ENCODE data around the gene MMAB. TPM values are rescaled to one million over a fixed set of nuclear protein-coding genes. Genes with fewer than 3 reads are reported as not detected.
A peak's percentile ranks its signal among the peaks of the same experiment; 100 is the strongest.

The MMAB gene
- total RNA-seq: 30.7 TPM
- polyA plus RNA-seq: 28.7 TPM
- long read RNA-seq, donor 1, full-length matches to known transcripts: 1 of 1 reads
- long read RNA-seq, donor 1, partial matches to known transcripts: 0 of 1 reads
- long read RNA-seq, donor 1, other reads (novel, unspliced or antisense): 0 of 1 reads
- long read RNA-seq, donor 2: 0 reads
- long read RNA-seq, donor 3, full-length matches to known transcripts: 11 of 11 reads
- long read RNA-seq, donor 3, partial matches to known transcripts: 0 of 11 reads
- long read RNA-seq, donor 3, other reads (novel, unspliced or antisense): 0 of 11 reads
- long read RNA-seq, donor 4, full-length matches to known transcripts: 2 of 2 reads
- long read RNA-seq, donor 4, partial matches to known transcripts: 0 of 2 reads
- long read RNA-seq, donor 4, other reads (novel, unspliced or antisense): 0 of 2 reads
- long read RNA-seq, donor 5, full-length matches to known transcripts: 18 of 18 reads
- long read RNA-seq, donor 5, partial matches to known transcripts: 0 of 18 reads
- long read RNA-seq, donor 5, other reads (novel, unspliced or antisense): 0 of 18 reads
- long read RNA-seq, donor 6, full-length matches to known transcripts: 5 of 5 reads
- long read RNA-seq, donor 6, partial matches to known transcripts: 0 of 5 reads
- long read RNA-seq, donor 6, other reads (novel, unspliced or antisense): 0 of 5 reads
- long read RNA-seq, donor 7, full-length matches to known transcripts: 6 of 6 reads
- long read RNA-seq, donor 7, partial matches to known transcripts: 0 of 6 reads
- long read RNA-seq, donor 7, other reads (novel, unspliced or antisense): 0 of 6 reads
- long read RNA-seq, donor 8, full-length matches to known transcripts: 3 of 10 reads
- long read RNA-seq, donor 8, partial matches to known transcripts: 7 of 10 reads
- long read RNA-seq, donor 8, other reads (novel, unspliced or antisense): 0 of 10 reads
- long read RNA-seq, donor 9, full-length matches to known transcripts: 7 of 7 reads
- long read RNA-seq, donor 9, partial matches to known transcripts: 0 of 7 reads
- long read RNA-seq, donor 9, other reads (novel, unspliced or antisense): 0 of 7 reads
- long read RNA-seq, donor 10, full-length matches to known transcripts: 2 of 2 reads
- long read RNA-seq, donor 10, partial matches to known transcripts: 0 of 2 reads
- long read RNA-seq, donor 10, other reads (novel, unspliced or antisense): 0 of 2 reads

DNA sequence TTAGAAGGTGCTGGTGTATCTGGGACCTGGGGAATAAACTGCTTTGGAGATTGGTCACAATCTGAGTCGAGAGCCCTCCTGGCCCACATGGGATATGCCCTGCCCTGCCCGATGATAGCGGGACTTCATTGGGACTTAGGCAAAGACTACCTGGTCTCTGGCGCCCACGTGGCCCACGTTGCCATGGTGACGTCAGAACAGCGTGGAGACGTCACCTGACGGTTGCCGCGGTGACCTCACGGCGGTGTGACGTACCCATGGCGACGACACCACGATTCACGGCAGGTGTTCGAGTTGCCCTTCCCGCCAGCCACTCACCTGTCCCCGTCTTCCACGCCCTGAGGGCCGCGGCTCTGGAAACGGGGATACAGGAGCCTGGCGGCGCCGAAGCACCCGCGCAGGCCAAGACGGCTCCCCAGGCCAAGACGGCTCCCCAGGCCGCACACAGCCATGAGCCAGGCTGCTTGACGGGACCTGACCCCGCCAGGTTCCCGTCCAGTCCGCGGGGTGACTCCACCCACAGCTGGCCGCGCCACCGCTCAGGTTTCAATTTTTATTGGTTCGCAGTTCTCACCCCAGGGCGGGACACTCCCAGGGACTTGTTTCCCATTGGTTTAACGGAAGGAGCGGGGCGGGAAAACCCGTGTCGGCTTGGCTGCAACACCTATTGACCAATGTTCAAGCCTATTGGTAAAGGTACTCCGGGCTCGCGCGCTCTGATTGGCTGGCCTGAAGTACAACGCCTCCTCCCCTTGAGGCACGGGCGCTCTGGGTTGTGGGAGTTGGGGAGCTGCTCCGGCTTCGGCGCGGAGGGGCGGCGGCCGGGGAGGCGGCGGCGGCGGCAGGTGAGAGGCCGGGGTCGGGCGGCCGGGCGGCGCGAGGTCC lies at the start of gene MMAB, which contains the start of gene MVK:
TSS of gene MMAB (minus strand) at position 476 of the 885 bp plus-strand sequence. CDS start at position 452, 24 bp downstream.
TSS of gene MVK (plus strand) at position 766 of the 885 bp plus-strand sequence. CDS start 1,029 bp downstream, outside the sequence.
- peaks cover 8 to 28% of the 10 kb centered on the region in 2 donors for H3K36me3 ChIP-seq (ENCODE audit: control insufficient read depth in 2 of 2, insufficient read depth in 2 of 2, low read length in 1 of 2)
- H3K4me3 ChIP-seq (ENCODE audit: low read length in 2 of 2): peak within 1 kb of the TSS; percentile 63 to 84
- peak within 1 kb of the TSS; percentile 67 to 77 for H3K27ac ChIP-seq (ENCODE audit: low read depth in 1 of 2, low read length in 1 of 2)
- peak; percentile 92 to 99 (median 97) for DNase-seq (ENCODE audit: low read depth in 6 of 9, low spot score in 9 of 9)
- H3K27me3 ChIP-seq (ENCODE audit: control insufficient read depth in 2 of 2, insufficient read depth in 1 of 2, low read length in 1 of 2): no peaks in the 10 kb centered on the region
- WGBS: 1% methylated on average over 74 of the region's 74 CpGs
- peaks cover 5 to 13% of the 10 kb centered on the region in 2 donors for H3K4me1 ChIP-seq (ENCODE audit: control insufficient read depth in 2 of 2, insufficient read depth in 2 of 2, low read length in 2 of 2)
- no peaks in the 10 kb centered on the region for H3K9me3 ChIP-seq (ENCODE audit: control insufficient read depth in 2 of 2, insufficient read depth in 1 of 2, low read length in 1 of 2)

DNA sequence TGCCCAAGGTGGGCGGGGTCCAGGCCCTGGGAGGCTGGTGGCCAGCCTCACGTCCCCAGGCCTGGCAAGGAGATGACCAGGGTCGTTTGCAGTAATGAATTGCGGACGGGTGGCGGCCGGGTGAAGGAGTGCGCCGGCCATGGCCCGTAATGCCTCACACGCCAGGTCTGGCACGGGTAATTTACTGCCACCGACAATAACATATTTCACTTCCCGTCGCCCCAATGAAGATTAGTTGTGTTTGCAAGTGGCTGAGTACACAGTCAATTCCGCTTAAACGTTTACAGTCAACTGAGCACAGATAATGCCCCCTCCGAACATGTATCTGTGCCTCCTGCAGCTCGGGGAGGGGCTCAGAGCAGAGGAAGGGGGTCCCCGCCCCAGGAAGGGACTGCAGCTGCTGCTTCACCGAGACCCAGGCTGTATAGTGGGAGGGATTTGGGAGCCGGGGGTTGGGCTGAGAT lies 48.6 kb upstream of the MMAB start:
- no peak overlapping the region for H3K4me3 ChIP-seq (ENCODE audit: low read length in 2 of 2)
- no peaks in the 10 kb centered on the region for H3K4me1 ChIP-seq (ENCODE audit: control insufficient read depth in 2 of 2, insufficient read depth in 2 of 2, low read length in 2 of 2)
- no peaks in the 10 kb centered on the region for H3K9me3 ChIP-seq (ENCODE audit: control insufficient read depth in 2 of 2, insufficient read depth in 1 of 2, low read length in 1 of 2)
- no peak overlapping the region for H3K27ac ChIP-seq (ENCODE audit: low read depth in 1 of 2, low read length in 1 of 2)
- DNase-seq (ENCODE audit: low read depth in 6 of 9, low spot score in 9 of 9): no peak
- H3K36me3 ChIP-seq (ENCODE audit: control insufficient read depth in 2 of 2, insufficient read depth in 2 of 2, low read length in 1 of 2): no peaks in the 10 kb centered on the region
- WGBS: 16% methylated on average over 22 of the region's 22 CpGs
- H3K27me3 ChIP-seq (ENCODE audit: control insufficient read depth in 2 of 2, insufficient read depth in 1 of 2, low read length in 1 of 2): peaks cover 5 to 34% of the 10 kb centered on the region in 2 donors

DNA sequence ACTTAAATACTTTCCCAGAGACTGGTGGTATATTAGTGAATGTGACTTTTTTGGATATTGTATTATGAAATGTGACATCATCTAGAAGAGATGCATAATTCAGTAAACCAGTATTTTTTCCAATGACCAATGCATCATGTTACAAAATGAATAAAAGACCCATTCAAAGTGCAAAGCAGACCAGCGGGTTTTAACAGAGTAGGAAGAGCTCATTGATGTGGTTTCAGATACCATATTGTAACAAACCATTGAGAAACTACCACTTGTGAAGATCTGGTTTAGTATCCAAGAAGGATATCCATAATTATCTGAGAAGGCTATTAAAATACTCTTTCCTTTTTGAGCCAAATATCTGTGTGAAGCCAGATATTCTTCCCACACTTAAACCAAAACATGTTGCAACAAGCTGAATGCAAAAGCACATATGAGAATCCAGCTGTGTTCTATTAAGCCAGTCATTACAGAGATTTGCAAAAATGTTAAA lies 47.9 kb upstream of the MMAB start:
- no peak for DNase-seq (ENCODE audit: low read depth in 6 of 9, low spot score in 9 of 9)
- Histone ChIP-seq H3K9me3 (ENCODE audit: control insufficient read depth in 2 of 2, insufficient read depth in 1 of 2, low read length in 1 of 2) (no peaks in the 10 kb centered on the region), H3K36me3 (ENCODE audit: control insufficient read depth in 2 of 2, insufficient read depth in 2 of 2, low read length in 1 of 2) (no peaks in the 10 kb centered on the region), H3K27ac (ENCODE audit: low read depth in 1 of 2, low read length in 1 of 2) (no peak overlapping the region), H3K27me3 (ENCODE audit: control insufficient read depth in 2 of 2, insufficient read depth in 1 of 2, low read length in 1 of 2) (peaks cover 5 to 38% of the 10 kb centered on the region in 2 donors), H3K4me1 (ENCODE audit: control insufficient read depth in 2 of 2, insufficient read depth in 2 of 2, low read length in 2 of 2) (no peaks in the 10 kb centered on the region), H3K4me3 (ENCODE audit: low read length in 2 of 2) (no peak overlapping the region)
- 40% methylated on average over 1 of the region's 1 CpG for WGBS

DNA sequence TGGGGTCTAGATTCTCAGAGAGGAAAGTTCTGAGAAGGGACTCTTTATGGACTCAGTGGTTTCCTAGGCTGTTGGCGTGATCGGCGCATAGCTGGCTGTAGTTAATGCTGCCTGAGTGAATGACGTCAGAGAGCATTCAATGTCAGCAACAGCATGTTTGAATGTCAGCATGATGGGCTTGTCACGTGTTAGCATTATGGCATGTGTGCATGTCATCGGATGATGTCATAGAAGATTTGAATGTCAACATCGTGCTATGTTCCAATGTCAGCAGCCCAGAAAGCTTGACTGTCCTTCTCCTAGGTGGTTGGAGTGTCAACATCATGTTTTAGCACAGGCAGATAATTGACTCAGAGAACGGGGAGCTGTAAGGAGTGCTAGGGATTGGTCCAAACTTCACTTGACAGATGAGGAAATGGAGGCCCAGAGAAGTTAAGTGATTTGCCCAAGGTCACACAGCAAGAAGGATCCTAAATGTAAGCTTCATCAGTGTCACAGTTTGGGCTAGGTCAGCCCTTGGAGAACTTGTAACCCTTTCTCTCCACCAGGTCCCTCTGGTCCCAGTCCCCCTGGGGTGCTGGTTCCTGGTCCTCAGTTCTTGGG lies 45.8 kb upstream of the MMAB start:
- 97% methylated on average over 8 of the region's 8 CpGs for WGBS
- no peak for DNase-seq (ENCODE audit: low read depth in 6 of 9, low spot score in 9 of 9)
- Histone ChIP-seq H3K27me3 (ENCODE audit: control insufficient read depth in 2 of 2, insufficient read depth in 1 of 2, low read length in 1 of 2) (peaks cover 5 to 52% of the 10 kb centered on the region in 2 donors), H3K36me3 (ENCODE audit: control insufficient read depth in 2 of 2, insufficient read depth in 2 of 2, low read length in 1 of 2) (no peaks in the 10 kb centered on the region), H3K4me3 (ENCODE audit: low read length in 2 of 2) (no peak overlapping the region), H3K27ac (ENCODE audit: low read depth in 1 of 2, low read length in 1 of 2) (no peak overlapping the region), H3K9me3 (ENCODE audit: control insufficient read depth in 2 of 2, insufficient read depth in 1 of 2, low read length in 1 of 2) (no peaks in the 10 kb centered on the region), H3K4me1 (ENCODE audit: control insufficient read depth in 2 of 2, insufficient read depth in 2 of 2, low read length in 2 of 2) (no peaks in the 10 kb centered on the region)

DNA sequence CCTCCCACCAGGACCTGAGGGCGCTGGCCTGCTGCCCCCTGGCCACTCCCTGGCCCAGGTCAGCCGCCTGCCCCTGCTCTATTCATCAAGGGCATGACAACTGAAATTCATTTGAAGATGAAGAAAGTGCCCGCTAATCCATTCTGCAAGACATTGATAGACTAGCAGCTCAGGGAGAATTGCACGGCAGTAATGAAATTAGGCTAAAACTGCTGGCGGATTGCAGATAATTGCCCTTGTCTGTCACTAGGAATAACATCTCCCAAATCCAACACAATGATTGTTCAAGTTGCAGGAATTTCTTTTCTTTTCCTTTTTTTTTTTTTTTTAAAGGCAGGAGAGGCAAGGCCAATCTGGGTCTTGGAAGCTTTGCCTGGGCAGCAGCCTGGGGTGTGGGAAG lies 44.8 kb upstream of the MMAB start:
- no peaks in the 10 kb centered on the region for H3K36me3 ChIP-seq (ENCODE audit: control insufficient read depth in 2 of 2, insufficient read depth in 2 of 2, low read length in 1 of 2)
- WGBS: 94% methylated on average over 5 of the region's 5 CpGs
- H3K9me3 ChIP-seq (ENCODE audit: control insufficient read depth in 2 of 2, insufficient read depth in 1 of 2, low read length in 1 of 2): no peaks in the 10 kb centered on the region
- DNase-seq (ENCODE audit: low read depth in 6 of 9, low spot score in 9 of 9): no peak
- H3K4me1 ChIP-seq (ENCODE audit: control insufficient read depth in 2 of 2, insufficient read depth in 2 of 2, low read length in 2 of 2): no peaks in the 10 kb centered on the region
- H3K27ac ChIP-seq (ENCODE audit: low read depth in 1 of 2, low read length in 1 of 2): no peak overlapping the region
- H3K27me3 ChIP-seq (ENCODE audit: control insufficient read depth in 2 of 2, insufficient read depth in 1 of 2, low read length in 1 of 2): peaks cover 5 to 57% of the 10 kb centered on the region in 2 donors
- H3K4me3 ChIP-seq (ENCODE audit: low read length in 2 of 2): no peak overlapping the region

DNA sequence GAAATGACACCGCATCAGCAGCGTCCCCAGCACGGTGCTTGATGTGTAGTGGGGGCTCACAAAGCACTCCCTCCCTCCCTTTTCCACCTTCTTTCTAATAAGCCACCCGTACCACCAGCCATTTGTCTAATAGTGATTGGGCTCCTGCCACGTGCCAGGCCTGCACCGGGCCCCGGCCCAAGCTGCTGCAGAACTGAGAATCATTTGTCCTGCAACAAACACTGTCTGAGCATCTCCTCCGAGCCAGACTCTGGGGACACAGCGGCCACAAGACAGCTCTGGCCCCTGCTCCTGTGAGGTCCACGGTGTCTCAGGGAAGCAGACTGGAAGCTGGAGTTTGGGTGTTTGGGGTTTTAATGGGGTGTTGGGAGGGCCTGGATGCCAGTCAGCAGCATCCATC lies 44.2 kb upstream of the MMAB start:
- DNase-seq (ENCODE audit: low read depth in 6 of 9, low spot score in 9 of 9): no peak
- Histone ChIP-seq H3K4me3 (ENCODE audit: low read length in 2 of 2) (no peak overlapping the region), H3K27ac (ENCODE audit: low read depth in 1 of 2, low read length in 1 of 2) (no peak overlapping the region), H3K36me3 (ENCODE audit: control insufficient read depth in 2 of 2, insufficient read depth in 2 of 2, low read length in 1 of 2) (no peaks in the 10 kb centered on the region), H3K27me3 (ENCODE audit: control insufficient read depth in 2 of 2, insufficient read depth in 1 of 2, low read length in 1 of 2) (peaks cover 3 to 60% of the 10 kb centered on the region in 2 donors), H3K9me3 (ENCODE audit: control insufficient read depth in 2 of 2, insufficient read depth in 1 of 2, low read length in 1 of 2) (no peaks in the 10 kb centered on the region), H3K4me1 (ENCODE audit: control insufficient read depth in 2 of 2, insufficient read depth in 2 of 2, low read length in 2 of 2) (no peaks in the 10 kb centered on the region)
- WGBS: 92% methylated on average over 10 of the region's 10 CpGs

DNA sequence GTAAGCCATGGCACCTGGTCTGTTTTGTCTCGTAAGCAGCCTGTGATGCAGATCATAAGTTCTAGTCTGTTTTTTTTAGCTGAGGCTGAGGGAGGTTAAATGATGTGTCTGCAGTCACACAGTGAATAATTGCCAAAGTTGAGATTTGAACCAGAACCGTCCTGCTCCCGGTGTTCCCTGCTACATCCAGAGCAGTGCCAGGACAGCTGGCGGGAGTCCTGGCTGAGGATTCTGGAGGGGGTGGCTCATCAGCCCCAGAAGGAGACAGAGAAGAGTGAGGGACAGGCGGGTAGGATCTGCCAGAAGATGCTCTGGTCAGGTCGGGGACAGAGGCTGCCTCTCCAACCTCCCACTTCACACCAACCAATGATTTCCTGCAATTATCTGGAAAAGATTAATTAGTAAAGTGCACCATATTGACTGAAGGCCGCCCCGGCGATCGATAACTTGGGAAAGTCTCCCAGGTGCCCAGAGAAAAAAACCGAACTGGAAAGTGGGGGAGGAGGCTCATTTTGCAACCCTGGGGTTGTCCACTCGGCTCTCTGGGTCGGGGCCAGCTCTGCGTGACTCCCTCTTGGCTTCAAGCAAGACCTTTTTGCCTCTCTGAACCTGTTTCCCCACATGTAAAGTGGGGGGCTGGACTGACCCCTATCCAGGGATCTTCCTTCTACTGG lies 42.4 kb upstream of the MMAB start:
- peaks cover 0 to 58% of the 10 kb centered on the region in 2 donors for H3K27me3 ChIP-seq (ENCODE audit: control insufficient read depth in 2 of 2, insufficient read depth in 1 of 2, low read length in 1 of 2)
- no peak for DNase-seq (ENCODE audit: low read depth in 6 of 9, low spot score in 9 of 9)
- 87% methylated on average over 14 of the region's 14 CpGs for WGBS

More for the DNA sequence above, 42.4 kb upstream of the MMAB start:
- Histone ChIP-seq H3K9me3 (ENCODE audit: control insufficient read depth in 2 of 2, insufficient read depth in 1 of 2, low read length in 1 of 2) (no peaks in the 10 kb centered on the region), H3K4me3 (ENCODE audit: low read length in 2 of 2) (no peak overlapping the region), H3K36me3 (ENCODE audit: control insufficient read depth in 2 of 2, insufficient read depth in 2 of 2, low read length in 1 of 2) (no peaks in the 10 kb centered on the region), H3K27ac (ENCODE audit: low read depth in 1 of 2, low read length in 1 of 2) (no peak overlapping the region), H3K4me1 (ENCODE audit: control insufficient read depth in 2 of 2, insufficient read depth in 2 of 2, low read length in 2 of 2) (no peaks in the 10 kb centered on the region)

Measured in thymus (tissue), 14 donors.